Stimulated activated CD4-positive, alpha-beta T cell treated with anti-CD3 and anti-CD28 coated beads, Interleukin-12 subunit alpha, Interleukin-12 subunit beta, amount 100 ng/mL, for 48 hours (primary cell): ENCODE data around the gene GRIK3.

Experiments
- DNase-seq, 3 donors: peaks; one replicate each; pipeline ENCODE4 v3.0.0-alpha.2; 2020; ENCODE audit warnings: low read depth in 2 of 3, low spot score in 1 of 3

The GRIK3 gene

DNA sequence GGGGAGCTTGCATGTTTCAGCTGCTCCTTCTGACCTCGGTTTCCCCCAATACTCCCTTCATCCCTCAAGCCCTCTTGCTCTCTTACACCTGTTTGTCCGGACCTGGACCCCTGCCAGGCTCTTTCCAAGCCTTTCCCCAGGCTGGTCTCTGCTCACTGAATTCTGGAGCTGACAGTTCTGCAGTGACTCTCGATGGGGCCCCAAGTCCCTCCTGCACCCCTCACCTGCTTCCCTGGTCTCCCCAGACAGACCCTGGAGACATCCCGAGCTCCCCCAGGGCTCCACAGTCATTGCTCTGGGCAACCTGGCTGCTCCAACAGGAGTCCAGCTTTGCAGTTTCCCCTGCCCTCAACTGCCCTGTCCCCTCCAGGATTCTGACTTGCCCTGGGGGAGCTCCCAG is 198.6 kb downstream of the GRIK3 start:
- no peak for DNase-seq

DNA sequence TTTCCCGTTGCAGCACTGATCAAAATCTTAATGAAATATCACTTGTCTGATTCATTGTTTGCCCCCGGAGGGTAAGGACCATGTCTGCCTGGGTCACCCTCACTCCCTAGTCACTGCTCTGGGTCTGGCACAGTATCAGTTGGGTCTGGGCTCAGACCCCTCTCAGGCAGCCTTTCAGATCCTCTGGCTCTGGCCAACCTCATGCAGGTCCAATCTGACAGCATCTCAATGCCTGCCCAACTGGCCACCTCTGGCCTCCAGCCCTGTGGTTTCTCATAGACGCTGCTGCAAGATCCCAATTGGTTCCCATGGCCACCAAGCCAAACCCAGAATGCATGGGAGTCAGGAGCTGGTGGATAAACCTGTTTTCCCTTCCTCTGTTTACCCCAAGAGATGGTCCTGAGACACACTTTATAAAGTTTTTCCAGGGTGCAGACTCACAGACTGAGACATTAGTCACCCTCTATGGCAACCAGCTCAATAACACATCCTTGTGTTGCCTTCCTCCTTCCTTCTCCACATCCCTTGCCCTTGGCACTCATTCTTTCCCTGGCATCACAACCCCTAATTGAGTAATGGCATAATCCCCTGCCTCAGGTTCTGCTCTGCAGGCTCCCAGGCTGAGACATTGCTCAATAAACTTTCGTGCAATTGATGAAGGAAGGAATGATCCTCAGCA is 199.2 kb downstream of the GRIK3 start:
- DNase-seq = no peak

GRCh38 chr1:36834586-36834985 is 199.7 kb downstream of the GRIK3 start:
- no peak for DNase-seq

DNA sequence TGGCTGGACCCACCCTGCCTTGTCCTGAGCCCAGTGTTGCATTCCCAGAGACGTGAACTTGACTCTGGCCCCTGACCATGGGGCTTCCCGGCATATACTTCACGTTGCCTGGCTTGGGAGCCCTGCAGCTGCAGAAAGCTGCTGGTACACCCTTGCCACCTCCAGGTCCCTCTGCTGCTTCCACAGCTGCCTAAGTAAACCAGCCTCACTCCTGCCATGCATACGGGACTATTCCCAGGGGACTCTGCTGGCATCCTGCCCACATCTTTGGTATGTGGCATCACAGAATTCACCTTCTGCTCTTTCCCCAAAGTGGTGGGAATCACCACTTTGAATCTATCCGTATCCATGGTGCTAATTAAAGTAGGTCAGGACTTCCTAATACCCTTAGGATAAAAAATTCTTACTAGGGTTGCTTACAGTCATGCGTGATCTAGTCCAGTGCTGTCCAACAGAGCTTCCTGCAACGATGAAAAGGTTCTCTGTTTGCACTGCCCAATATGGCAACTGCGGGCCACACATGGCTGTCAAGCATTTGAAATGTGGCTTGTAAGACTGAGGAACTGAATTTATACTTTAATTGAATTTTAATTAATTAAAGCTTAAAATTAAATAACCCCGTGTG is 203.0 kb downstream of the GRIK3 start:
- no peak for DNase-seq

DNA sequence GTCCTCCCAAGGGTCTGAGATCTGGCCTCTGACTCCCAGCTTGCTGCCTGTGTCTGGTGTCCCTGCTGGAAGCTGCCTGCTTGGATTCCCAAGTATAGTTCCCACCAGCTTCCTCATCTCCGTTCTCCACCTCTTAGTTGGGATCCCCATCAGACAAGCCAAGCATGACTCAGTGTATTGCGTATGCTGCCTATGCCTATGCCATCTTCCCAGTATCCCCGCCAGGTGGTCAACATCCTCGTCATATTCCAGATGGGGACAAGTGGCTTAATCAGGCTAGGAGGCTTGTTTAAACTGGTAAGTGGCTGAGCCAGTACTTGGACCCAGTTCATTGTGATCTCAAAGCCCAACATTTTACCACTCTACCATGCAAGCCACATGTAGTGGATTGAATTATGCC is 204.4 kb downstream of the GRIK3 start:
- DNase-seq = no peak

DNA sequence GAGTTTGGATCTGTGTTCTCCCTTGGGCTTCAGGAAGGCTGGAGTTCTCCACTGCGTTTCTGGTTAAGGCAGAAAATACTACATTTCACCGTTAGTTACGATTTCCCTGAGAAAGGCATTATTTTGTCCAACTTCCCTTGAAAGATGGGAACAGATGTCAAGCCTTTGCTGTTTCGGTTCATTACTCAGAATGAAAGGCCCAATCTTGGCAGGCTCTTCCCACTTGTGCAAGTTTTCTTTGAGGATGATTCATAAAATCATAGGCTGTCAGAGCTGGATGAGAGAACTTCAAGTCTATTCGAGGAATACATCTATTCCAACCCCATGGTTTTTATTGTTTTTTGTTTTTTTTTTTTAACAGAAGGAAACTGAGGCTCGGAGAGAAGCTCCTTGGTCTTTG is 205.2 kb downstream of the GRIK3 start:
- no peak for DNase-seq

DNA sequence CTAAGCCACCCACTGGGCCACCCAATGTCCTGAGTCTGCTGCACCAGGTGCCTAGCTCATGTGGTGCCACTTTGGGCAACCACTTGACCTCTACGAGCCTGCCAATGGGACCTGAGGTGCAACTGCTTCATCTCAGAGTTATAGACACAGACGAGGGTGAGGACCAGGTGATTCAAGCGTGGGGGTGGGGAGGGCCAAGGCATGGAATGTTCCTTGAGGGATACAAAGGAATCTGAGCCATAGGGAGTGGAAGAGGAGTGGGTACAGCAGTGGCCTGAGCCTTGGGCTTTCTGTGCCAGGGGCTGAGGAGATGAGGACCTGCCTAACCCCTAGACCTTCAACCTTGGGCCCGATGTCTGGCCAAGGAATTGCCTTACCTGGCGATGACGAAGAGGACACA is 209.1 kb downstream of the GRIK3 start:
- no peak for DNase-seq

DNA sequence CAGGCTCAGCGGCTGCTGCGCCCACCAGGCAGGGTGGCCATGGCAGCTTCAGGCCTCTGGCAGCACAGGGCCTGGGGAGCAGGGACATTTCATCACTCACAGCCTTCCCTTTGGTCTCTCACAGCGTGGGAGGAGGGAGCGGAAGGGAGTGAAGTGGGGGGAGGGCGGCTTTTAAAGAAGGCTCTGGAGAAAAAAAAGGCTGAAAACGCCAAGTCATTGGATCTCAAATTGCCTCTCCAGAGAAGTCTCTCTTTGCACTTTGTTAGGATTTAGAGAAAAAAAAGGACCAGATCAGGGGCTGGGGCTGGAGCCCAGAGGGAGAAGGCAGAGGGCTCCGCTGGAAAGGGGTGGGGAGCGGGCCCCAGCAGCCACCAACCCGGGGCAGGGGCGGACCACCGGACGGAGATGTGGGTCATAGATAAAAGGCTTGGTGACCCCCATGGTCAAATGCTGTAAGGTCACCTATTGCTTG is 209.9 kb downstream of the GRIK3 start:
- DNase-seq = no peak

GRCh38 chr1:36822648-36823047 is 211.7 kb downstream of the GRIK3 start:
- DNase-seq = no peak

DNA sequence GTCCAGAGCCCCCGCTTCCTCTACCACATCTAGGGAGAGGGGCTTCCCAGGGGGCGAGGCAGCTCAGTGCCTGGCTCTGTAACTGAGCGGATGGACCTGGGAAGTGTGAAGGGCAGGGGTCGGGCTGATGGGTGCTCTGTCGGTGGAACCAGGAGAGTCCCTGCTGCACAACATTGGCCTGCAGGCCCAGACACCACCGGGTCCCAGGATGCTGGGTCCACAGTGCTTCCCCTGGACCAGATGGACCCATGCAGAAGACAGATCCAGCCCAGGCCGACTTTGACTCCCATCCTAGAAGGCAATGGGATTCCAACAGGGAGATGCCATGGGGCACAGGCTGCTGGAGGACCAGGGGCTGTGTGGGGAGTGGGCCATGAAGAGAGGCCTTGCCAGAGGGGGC is 212.9 kb downstream of the GRIK3 start:
- DNase-seq = no peak

DNA sequence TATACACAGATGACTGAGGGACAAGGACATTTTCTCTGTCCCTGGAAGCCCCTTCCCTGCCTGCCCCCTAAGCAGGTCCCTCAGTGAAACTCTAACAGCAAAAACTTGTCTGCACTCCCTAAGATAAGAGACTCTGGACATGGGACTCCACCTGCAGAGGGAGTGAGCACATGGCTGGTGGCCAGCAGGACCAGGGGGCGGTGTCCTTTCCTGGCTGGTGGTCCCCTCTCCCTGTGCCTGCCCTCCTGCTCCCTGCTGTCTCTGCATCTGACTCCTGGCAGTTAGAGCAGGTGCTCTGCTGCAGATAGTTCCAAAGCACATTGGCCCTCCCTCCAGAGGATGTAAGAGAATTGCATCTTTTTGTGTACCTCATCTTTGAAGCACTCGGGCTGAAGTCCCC is 215.5 kb downstream of the GRIK3 start:
- no peak for DNase-seq

DNA sequence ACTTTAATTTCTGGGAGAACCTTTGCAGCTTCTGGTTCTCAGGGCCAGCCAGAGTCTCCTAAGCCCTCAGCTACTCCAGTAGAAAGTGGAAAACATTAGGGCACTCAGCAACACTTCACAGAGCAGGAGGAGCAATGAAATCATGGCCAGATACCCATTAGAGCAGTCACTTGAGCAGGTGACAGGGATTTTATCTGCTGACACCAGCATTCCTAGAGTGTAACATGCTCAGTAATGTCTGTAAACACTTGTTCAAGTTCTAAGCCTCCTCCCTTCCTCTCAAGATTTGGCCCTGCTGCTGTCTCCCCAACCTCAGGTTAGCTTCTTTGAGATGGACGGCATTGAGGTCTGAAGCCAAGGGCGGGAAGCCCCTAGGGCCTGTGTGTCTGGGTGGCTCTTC is 218.0 kb downstream of the GRIK3 start:
- no peak for DNase-seq

GRCh38 chr1:36814774-36815173 is 219.5 kb downstream of the GRIK3 start:
- no peak for DNase-seq

DNA sequence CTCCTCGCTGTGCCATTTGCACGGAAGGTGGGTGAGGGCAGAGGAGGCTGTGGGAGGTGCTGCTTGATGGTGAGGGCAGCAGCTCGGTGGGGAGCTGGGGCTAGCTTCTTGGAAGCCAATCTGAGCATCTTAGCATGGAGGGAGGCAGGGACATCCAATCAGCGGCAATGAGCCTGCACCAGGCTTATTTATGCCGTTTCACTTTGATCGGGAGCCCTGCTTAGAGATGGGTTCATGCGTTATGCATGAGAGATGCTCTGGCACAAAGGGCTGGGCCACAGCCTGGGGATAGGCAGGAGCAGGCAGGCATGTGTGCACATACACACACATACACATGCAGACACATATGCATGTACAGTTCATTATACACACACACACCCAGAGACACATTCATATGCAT is 220.2 kb downstream of the GRIK3 start:
- DNase-seq = no peak

GRCh38 chr1:36807262-36807661 is 227.1 kb downstream of the GRIK3 start:
- no peak for DNase-seq

DNA sequence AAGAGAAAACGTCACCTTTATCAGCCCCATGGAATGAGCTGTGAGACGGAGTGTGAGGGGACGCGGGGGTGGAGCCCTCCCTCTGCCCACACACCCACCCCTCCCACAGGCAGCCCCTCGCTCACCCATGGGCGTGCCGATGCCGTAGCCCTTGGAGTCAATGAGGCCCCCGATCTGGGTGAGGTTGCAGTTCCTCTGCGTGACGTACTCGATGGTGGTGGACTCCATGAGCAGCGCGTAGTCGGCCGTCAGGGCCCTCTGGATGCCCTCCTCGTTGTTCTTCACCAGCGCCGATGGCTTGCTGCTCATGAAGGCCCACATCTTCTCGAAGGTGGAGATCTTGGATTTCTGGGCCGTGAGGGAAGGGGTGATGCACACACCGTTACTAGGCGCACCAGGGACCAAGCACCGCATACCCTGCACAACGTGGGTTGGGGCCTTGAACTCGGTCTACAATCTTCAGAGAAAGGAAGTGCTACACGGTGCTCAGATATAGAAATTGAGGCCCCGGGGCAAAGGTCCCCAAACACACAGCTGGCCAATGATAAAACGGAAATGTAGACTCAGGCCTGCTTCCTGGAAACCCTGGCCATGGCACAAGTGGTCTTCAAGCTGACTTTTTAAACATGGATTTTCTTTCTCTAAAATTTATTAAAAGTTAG is 228.2 kb downstream of the GRIK3 start:
- DNase-seq = no peak

DNA sequence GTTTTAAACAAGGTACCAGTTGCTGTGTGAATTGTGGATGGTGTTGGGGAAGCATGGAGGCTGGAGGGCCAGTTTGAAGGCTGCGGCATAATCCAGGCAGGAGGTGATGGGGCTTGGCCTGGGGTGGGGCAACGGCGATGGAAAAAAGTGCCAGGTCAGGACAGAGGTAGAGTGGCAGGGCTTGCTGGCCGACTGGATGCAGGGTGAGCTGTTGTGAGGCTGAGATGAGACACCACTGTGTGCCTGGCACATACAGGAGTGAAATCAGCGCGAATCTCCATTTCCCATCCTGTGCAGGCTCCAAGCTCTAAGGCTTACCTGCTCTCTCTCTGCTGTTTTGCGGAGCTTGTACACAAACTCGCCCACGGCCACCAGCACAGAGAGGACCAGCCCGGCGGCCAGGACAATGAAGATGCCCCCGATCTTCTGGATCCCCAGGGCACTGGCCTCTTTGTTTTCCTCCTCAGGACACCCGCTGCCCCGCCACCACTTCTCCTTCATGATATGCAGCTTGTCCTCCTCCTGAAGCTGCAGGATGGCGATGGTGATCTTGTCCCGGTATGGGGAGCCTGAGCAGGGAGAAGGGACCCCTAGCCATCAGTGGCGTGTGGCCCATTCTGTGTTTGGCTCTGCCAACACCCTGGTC is 229.5 kb downstream of the GRIK3 start:
- DNase-seq = no peak

DNA sequence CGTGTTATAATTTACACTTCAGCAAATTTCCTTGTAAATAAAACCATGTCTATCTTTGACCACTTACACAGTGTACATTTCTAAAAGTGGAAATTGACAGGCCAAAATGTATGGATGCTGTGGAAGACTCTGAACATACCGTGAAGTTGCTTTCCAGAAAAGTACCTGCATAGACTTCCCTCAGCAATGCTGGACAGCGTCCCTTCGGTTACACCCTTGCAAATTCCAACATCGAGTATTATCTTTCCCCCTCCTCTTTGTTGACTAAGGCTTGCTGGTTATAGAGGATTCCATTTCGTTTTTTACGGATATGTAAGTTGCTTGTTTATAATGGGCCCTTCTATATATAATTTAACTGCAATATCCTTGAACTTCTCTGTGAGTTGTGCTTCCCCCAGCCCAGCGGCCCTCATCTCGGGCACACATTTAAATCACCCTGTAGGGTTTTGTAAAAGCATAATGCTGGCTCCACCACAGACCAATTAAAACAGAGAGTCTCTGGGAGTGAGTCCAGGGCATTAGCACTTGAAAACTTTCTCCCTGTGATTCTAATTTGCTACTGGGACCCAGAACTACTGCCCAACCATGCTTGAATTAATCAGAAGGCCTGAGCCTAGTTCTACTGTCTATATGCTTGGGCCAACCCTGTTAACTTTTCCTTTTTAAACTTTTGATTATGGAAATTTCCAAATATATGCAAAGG is 230.3 kb downstream of the GRIK3 start:
- no peak for DNase-seq

DNA sequence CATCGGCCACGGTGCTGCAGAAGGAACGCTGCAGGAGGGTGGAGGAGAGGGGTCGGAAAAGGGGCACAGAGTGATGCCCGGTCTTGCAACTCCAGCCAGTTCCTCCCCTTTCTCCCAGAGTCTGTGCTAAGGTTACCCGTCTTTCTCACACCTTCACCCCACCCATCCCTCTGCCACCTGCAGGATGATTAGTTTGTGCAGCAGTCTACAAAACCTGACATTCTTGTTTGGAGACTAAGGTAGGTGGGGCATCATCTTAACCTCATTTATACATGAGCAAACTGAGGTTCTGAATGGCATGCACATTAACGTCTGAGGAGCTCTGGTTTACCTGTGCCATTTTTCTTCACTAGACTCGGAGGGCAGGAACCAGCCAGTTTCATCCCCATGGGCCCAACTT is 232.3 kb downstream of the GRIK3 start:
- no peak for DNase-seq

GRCh38 chr1:36797761-36798160 is 236.6 kb downstream of the GRIK3 start:
- no peak for DNase-seq

DNA sequence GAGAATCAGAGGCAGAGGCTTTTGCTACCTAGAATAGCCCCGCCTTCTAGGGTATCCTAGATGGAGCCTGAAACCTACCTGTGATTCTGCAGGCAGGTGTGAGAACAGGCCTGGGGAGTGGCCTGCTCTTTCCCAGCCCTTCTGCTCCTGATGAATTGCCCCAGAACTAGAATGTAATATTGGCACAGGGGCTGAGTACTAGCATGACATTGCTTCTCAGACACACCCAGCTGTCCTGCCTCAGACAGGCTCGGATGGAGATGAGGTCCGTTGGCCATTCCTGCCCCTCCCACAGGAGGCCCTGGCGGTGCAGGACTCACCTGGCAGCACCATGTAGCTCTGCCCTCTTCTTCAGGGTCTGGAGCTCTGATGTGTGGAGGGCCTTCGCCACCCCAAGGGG is 237.6 kb downstream of the GRIK3 start:
- DNase-seq = no peak
